Stimulated activated CD8-positive, alpha-beta memory T cell treated with anti-CD3 and anti-CD28 coated beads, Interleukin-2, amount 100 ng/mL, for 48 hours (primary cell): ENCODE results near the gene MAN1C1.
"Not testable (repeated sequence)": the region's sequence is repeated elsewhere in the genome, so short reads cannot be mapped to it uniquely, and the experiment has no call there.

ENCODE experiments used
- DNase-seq, 2 donors: peaks; one replicate each; pipeline ENCODE4 v3.0.0-alpha.2; 2020; ENCODE audit warnings: low read depth in 2 of 2

The MAN1C1 gene

DNA sequence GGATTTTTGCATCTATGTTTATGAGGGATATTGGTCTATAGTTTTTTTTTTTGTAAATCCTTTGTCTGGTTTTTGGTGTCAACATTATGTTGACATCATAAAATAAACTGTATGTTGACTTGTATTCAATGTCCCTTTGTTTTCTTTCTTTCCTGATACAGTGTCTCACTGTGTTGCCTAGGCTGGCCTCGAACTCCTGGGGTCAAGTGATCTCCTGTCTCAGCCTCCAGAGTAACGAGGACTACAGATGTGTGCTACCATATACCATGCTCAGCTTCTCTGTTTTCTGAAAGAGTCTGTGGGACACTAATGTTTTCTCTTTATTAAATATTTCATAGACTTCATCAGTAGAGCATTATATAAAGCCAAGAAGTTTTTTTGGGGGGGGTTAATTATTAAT is 18.3 kb downstream of the MAN1C1 start:
- DNase-seq, result no peak

DNA sequence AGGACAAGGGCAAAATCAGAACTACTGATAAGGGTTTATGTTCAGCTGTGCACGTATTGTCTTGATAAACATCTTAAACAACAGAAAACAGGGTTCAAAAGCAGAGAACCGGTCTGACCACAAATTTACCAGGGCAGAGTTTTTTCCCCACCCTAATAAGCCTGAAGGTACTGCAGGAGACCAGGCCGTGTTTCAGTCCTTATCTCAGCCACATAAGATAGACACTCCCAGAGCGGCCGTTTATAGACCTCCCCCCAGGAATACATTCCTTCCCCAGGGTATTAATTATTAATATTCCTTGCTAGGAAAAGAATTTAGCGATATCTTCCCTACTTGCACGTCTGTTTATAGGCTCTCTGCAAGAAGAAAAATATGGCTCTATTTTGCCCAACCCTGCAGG is 19.6 kb downstream of the MAN1C1 start:
- DNase-seq, result not testable (repeated sequence)

DNA sequence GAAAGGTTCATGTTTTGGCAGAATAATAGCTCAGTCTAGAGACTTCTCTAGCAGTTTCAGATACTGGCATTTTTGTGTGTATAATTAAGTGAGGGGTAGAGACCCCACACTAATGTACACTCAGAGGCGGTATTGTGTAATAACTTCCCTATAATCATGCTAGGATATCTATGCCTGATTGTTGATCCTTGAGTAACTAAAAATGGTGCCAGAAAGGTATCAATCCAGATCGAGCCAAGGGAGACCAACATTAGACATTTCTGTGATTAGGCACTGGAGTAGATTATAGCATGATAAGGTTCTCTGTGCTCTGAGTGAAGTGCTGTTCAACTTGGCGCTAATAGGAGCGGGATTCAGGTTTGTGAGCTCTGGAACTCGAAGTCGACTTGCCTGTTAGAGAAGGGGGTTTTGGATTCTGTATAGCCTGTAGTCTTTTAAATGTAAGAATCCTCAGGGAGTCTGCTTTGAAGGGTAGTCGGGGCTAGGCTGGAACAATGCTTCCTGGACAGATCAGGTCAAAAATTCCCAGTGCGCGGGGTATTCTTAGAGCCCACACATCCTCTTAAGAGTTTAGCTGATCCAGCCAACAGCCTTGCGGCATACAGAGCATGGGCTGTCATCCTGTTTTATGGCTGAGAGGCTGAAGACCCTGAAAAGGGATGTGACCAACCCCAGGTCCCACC is 24.2 kb downstream of the MAN1C1 start:
- no peak for DNase-seq

DNA sequence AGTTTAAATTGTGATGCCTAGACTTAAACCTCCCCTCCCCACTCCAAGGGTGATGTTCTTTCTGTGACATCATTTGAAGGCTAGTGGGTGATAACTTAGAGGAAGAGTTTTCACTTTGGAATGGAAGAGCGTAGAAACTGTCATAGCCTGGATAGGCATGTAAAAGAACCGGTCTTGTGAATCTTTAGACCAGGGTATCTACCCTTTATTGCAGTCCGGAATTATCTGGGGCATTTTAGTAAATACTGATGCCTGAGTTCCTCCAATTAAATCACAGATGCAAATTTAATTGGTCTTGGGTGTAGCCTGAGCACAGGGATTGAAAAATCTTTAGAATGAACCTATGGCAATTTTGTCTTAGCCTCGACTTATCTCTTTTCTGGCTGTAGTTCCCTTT is 24.7 kb downstream of the MAN1C1 start:
- DNase-seq, result no peak

DNA sequence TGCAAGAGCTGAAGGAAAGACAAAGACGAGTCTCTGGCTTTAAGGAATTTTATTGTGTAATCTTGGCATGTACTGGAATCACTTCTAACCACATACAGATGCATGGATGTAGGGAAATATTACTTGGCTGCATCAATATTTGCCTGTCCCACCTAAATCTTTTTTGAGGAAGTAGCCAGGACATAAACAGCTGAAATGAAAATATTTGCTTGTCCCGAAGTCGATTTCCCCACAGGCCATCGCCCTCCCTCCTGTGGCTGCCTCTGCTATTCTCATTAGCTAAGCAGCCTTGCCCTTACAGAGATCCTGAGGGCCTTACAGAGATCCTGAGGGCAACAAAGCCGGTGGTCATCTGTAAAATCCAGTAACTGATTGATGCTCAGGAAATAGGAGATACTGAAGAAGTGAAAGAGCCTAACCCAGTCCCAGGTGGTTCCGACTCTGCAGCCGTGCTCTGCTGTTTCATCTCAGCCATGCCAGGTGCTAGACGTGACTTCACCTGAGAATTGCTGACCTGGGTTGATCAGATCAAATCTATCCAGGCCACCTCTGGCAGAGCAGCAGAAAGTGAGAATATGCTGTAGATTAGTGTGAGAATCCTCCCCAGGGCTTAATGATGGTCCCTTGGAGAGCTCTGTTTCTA is 25.5 kb downstream of the MAN1C1 start:
- DNase-seq, result no peak

DNA sequence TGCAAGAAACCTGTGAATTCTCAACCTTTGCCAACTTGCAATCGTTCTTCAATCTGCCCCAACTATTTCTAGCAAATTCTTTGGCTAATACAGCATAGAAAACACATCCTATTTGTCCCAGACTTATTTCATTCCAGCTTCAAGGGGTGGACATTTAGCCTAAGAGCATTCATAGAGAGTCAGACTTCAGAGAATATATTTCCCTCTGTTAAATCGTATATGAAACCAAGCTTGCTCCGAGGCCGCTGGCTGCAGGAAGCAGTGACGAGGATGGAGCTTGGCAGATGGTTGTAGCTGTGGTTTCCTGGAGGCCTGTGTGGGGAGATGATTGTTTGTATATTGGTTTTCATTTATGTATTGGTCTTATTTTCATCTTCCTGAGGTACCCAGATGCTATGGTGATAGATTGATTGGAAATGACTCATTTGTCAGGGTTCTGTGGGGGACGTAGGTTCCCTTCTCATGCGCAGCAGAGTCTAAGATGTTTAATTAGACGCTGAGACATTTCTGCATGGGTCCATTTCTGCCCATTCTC is 26.1 kb downstream of the MAN1C1 start:
- DNase-seq, result peak; percentile 49 to 54

DNA sequence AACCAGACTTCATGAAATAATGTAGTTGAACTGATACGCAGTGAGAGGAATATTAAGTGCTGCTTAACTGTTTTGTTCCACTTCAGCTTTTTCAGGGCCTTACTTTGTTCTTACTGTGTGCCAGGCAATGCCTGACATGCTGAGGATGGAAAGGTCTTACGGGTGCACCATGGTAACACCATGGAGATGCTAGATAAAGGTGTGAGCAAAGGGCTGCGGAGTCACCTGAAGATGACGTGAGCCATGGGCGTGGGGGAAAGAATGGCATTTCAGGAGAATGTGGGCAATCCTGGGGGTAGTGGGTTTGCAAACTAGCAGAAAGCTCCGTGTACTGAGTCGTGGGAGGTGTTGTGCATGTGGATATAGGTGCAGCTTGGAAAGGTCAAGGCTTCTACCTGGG is 27.3 kb downstream of the MAN1C1 start:
- no peak for DNase-seq

DNA sequence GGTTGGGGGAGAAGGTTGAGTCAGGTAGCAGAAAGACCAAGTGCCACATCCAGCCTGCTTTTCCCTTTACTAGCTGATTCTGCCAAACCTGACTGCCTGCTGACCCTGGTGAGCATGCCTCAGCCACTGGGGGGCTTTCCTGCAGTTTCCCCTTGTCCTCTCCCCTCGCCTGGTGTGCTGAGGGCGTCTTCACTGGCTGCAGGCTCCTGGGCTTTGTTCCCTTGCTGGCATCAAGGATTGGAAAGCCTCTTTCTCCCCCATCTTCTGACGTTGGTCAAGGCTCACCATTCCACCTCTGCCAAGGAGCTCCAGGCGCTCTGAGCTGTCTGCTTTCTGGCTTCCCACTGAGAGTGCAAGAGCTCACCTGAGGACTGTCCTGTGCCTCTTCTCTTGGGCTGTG is 28.4 kb downstream of the MAN1C1 start:
- no peak for DNase-seq

DNA sequence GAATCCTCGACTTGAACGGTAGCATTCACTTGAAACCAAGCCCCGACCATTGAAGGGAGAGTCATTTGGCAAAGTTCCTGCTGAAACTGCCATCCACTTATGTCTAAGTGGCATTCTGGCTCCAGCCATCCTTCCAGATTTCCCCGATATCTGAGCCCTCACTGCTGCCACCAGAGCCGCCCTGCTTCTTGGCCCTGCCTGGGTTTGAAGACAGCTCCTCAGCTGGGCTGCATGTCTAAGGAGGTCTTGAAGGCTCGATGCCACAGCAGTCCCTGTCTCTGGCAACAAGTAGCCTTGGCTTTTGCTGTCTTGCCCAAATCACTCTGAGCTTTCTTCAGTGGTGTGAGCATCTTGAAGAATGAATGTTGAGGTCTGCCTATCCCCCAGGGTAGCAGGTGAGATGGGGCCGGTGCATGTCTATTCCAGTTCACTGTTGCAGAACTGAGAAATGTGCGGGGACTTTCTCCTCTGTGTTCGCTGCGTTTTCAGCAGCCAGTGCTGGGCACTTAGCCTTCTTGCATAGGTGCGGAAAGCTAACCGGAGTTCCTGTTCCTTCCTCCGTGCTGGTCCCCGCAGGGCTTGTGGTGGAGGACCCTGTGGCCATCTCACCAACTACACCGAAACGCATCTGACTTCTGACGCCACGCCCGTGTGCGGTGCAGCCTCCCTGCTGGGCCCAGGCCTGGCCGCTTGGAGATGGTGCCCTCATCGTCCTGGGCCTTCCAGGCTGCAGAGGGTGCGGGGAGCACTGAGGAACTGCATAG is 29.2 kb downstream of the MAN1C1 start:
- DNase-seq, result no peak

DNA sequence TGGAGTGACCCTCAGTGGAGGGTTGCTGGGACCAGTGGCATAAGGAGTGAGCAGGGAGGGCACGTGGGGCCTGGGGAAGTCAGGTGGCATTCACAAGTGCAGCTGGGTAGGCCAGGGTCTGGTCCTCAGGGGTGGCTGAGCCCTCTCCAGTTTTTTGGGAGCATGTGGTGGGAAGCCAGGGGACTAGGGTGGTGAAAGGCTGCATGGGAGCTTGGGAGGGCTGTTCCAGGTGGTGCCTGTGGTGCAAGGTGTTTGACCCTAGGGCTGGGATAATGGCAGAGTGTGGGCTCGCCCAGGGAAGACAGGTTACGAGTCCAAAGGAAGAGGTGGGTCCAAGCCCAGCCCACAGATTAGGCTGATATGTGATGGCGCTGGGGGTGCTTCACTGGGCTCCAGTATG is 30.5 kb downstream of the MAN1C1 start:
- DNase-seq, result no peak

DNA sequence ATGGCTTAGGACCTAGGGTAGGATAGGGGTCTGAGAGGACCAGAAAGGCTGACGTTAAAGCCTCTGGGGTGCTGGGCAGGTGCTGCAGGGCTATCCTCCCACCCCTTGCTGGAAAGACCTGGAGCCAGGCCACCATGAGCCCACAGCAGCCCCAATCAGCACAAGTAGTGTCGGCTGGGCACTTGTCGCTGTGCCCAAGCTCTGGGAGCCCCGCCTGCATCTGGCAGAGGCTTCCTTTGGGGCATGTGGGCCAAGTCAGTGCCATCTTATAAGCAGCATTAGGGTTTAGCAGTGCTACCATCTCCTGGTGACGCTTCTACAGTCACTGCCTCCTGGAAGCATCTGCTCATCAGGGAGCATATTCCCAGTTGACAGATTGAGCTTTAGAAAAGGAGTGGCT is 31.3 kb downstream of the MAN1C1 start:
- DNase-seq, result no peak

DNA sequence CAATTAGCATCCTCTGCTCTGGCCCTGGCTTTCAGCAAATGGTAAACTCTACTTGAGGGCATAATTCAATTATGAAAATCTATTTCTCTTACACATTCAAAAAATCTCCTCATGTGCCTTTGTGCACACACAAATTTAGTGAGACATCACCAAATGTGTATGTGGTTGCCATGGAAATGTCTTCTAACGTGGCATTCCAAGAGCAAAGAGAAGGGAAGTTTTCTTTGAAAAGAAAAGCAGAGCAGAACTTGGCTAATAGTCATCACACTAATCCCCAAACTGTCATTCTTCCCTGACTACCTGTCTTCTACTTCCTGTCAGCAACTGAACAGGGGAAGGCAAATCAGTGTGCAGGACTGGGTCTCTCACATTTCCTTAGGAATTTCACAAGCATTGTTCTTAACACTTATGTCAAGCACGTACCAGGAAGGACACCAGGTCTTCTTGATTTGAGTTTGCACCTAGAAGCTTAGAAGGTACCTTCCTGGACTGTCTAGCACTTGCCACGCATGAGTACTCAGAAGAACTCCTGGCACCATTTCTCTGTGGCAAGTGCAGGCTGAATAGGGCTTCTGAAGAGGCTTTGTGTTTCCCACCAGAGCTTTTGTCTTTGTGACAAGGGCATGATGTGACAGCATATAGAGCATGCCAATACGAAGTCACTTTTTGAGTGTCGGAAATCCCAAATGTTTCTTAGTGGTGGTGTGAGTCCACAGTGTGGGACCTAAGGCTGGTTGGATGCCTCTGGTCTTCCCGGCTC is 32.3 kb downstream of the MAN1C1 start:
- no peak for DNase-seq

DNA sequence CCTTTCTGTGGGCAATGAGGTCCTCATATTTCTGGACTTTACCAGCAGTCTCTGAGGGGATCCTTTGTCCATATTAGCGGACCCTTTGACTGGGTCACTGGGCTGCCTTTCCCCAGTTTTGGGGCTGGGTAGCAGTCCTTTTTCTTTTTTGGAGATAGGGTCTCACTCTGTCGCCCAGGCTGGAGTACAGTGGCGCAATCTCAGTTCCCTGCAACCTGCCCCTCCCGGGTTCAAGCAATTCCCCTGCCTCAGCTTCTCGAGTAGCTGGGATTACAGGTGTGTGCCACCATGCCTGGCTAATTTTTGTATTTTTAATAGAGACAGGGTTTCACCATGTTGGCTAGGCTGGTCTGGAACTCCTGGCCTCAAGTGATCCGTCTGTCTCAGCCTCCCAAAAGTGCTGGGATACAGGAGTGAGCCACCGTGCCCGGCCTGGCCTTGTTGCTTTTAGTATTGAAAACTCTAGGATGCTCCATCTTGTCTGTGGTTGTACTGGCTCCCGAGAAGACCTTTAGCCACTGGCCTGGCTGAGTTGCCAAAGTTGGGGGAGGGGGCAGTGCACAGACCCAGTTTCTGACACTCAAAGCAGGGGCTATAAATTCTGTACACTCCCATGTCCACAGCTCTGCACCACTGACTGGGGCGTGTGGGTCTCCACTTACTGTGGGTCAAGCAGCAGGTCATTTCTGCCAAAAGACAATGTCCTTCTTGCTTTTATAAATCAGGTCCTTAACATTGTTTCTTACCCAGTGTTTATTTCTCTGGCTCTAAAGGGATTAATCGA is 33.1 kb downstream of the MAN1C1 start:
- no peak for DNase-seq

DNA sequence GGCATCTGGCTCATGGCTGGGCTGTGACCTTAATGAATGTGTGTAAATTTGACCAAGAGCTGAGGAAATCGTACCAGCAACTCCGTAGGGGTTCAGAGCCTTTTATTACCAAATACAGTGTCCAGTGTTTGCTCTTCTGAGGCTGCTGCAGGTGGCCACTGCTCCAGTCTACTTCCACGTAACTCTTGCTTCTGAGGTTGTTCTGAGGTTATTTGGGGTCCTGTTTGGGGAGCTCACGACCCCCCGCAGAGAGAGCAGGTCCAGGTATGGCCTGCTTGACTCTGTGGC is 33.6 kb downstream of the MAN1C1 start:
- no peak for DNase-seq

DNA sequence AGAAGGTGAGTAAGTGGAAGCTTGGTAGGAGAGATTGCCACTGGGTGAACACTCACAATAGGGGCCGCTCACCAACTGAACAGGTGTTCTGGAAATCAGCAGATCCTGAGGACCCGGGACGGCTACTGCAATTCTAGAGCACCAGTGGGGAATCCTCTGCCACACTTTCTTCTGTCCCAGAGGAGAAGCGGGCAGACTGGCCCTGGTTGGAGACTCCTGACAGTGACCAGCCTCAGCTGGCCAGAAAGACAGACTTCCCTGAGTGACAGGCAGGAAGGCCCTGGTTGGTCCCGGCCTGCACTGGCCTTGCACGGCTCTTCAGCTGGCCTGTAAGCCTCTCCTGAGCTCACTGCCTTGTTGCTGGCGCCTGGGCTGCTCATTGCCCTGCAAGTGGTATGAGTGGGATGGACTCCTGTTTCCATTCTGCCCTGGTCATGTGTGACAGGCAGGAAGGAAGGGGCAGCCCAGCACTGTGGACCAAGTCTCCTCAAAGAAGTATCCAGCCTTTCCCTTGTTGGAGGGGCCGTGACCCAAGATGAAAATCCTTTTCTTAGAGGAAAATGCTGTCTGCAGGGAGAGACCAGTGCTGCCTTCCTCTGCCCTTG is 34.5 kb downstream of the MAN1C1 start:
- DNase-seq, result no peak

DNA sequence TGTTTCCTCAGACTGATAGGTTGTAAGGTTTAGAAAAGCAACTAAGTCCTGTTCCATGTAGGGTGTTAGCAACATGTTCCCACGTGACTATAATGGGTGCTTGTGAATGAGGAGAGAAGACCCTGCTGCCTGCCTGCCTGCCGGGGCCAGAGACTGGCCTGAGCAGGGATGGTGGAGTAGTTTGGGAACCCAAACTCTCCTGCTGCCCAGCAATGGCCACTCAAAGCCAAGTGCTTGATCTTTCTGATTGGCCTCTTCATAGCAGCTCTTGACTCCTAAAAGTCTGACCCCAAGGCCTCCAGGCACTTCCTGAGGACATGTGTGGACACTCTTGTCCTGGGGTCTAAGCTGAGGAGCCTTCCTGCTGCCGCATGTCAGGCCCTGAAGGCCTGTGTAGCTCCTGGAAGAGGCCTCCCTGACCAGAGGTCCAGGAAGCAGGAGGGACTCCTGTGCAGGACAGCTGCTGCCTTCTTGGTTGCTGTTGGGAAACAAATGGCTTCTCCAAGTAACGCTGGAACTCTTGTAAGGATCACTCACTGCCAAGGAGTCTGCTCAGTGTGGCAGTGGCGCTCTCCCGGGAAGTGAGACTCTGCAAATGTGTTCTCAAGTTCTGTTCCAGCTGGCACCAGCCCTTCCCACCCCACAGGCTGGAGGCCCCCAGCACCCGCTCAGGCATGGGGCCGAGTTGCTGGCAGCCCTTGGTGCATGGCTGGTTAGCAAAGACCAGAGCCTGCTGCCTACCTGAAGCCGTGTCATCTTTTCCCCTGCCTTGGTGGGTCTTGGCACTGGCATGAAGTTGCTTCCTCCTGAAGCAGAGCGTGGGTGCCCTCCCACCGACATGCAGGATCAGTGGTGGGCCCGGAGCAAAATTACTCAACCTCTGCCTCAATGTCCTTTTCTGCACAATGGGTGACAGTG is 35.5 kb downstream of the MAN1C1 start:
- DNase-seq, result no peak

DNA sequence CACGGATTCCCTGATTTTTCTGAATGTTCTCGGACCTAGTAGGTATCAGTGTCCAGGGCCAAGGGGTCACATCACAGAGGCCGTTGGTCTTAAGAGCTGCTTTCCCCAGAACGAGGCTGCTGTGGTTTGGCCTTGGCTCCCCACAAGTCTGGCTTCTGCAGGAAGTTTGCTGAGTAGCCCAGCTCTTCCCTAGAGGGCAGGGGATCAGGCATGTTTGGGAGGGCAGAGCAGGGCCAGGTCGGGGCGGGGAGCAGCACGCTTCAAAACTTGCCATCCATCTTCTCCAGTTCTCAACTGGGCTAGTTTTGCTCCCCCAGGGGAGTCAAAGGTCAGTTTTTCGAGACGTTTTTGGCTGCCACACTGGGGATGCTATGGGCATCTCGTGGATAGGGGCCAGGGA is 37.0 kb downstream of the MAN1C1 start:
- DNase-seq, result no peak

DNA sequence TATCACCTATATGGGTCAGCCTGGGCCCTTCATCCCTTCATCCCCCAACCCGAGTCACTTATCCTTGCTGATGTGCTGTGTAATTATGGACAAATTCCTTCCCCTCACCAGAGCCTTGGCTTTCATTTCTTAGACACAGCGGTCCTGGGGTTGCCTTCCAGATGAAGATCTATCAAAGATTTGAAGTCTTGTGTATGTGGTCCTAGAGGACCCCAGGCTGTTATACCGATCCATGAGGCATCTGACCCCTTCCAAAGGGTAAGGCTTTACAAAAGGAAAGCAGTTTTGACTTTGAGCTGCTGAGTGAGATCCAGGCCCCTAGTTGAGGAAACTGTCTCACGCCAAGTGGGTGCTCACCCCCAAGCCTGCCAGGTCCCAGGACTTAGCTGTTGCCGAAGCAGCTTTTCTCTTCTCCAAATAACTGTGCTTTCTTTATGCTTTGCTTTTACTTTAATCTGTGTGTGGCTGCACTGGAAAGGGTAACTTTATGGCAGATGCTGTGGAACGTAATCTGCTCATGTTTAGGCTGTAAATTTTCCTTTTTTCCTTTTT is 37.6 kb downstream of the MAN1C1 start:
- DNase-seq, result no peak

DNA sequence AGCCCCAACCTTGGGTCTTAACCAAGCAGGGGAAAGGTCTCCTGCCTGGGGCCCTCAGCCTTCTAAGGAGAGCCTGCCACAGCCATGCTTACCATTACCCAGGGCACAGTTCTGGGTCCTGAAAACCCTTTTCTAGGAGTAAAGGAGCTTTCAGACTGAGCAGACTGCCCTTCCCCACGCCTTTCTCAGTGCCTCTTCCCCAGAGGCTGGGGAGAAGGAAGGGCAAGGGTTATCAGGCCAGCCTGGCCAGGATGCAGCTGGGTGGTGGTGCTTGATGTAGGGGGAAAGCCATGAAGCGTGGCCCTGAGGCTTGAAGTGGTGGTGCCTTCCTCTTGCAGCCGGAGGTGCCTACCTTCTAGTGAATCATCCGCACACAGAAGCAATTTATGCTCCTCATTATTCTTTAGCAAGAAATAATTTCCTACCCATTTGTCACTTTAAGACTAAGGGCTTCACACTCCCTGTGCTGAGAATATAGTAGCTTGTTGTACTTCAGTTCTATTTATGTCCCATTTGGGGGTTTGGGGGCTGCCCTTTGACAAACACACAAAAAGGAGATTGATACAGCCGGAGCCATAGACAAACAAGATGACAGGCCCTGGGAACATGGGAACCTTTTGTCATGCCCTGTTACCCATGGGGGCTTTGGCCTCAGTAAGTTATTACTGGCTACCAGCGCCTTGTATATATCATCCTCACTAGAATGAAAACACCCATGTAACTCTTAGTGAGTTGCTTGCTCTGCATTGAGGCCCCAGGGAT is 40.7 kb downstream of the MAN1C1 start:
- no peak for DNase-seq
